ENCODE measurements around the gene LRAT.

Gene LRAT

GRCh38 chr4:154731756-154732155 is 12.0 kb upstream of the LRAT start:
- Histone ChIP-seq H3K36me3 (ENCODE audit: control insufficient read depth, insufficient read depth, low read length) (no peaks in the 10 kb centered on the region), H3K4me1 (ENCODE audit: control insufficient read depth, insufficient read depth, low read length, poor library complexity, severe bottlenecking) (no peaks in the 10 kb centered on the region), H3K4me3 (ENCODE audit: extremely low read depth, insufficient read depth, low read length, poor library complexity, severe bottlenecking) (no peak overlapping the region)

GRCh38 chr4:154732669-154733068 is 11.1 kb upstream of the LRAT start:
- H3K4me3 ChIP-seq (ENCODE audit: extremely low read depth, insufficient read depth, low read length, poor library complexity, severe bottlenecking): no peak overlapping the region
- no peaks in the 10 kb centered on the region for H3K9me3 ChIP-seq (ENCODE audit: control insufficient read depth, low read length)
- H3K4me1 ChIP-seq (ENCODE audit: control insufficient read depth, insufficient read depth, low read length, poor library complexity, severe bottlenecking): no peaks in the 10 kb centered on the region
- H3K27ac ChIP-seq (ENCODE audit: low read depth, low read length, severe bottlenecking): no peak overlapping the region
- WGBS, 2 experiments (ENCODE audit: insufficient coverage in 2 of 2): 81 to 93% methylated on average over 4 of the region's 4 CpGs
- no peaks in the 10 kb centered on the region for H3K36me3 ChIP-seq (ENCODE audit: control insufficient read depth, insufficient read depth, low read length)

More at GRCh38 chr4:154731756-154732155, 12.0 kb upstream of the LRAT start:
- Histone ChIP-seq H3K9me3 (ENCODE audit: control insufficient read depth, low read length) (no peaks in the 10 kb centered on the region), H3K27ac (ENCODE audit: low read depth, low read length, severe bottlenecking) (no peak overlapping the region)

- 80% methylated on average over 1 of the region's 1 CpG; no CpG with 5 or more reads in 1 of the 2 experiments for WGBS, 2 experiments (ENCODE audit: insufficient coverage in 2 of 2)
- Histone ChIP-seq H3K36me3 (ENCODE audit: control insufficient read depth, insufficient read depth, low read length) (no peaks in the 10 kb centered on the region), H3K4me3 (ENCODE audit: extremely low read depth, insufficient read depth, low read length, poor library complexity, severe bottlenecking) (no peak overlapping the region), H3K9me3 (ENCODE audit: control insufficient read depth, low read length) (no peaks in the 10 kb centered on the region), H3K27ac (ENCODE audit: low read depth, low read length, severe bottlenecking) (no peak overlapping the region), H3K4me1 (ENCODE audit: control insufficient read depth, insufficient read depth, low read length, poor library complexity, severe bottlenecking) (peaks cover 13% of the 10 kb centered on the region)
Observed at GRCh38 chr4:154736770-154737169, 7.0 kb upstream of the LRAT start.

GRCh38 chr4:154738426-154738825 is 5.4 kb upstream of the LRAT start:
- Histone ChIP-seq H3K9me3 (ENCODE audit: control insufficient read depth, low read length) (no peaks in the 10 kb centered on the region), H3K36me3 (ENCODE audit: control insufficient read depth, insufficient read depth, low read length) (no peaks in the 10 kb centered on the region), H3K4me3 (ENCODE audit: extremely low read depth, insufficient read depth, low read length, poor library complexity, severe bottlenecking) (no peak overlapping the region), H3K27ac (ENCODE audit: low read depth, low read length, severe bottlenecking) (no peak overlapping the region), H3K4me1 (ENCODE audit: control insufficient read depth, insufficient read depth, low read length, poor library complexity, severe bottlenecking) (peaks cover 26% of the 10 kb centered on the region)
- no CpG with 5 or more reads among the region's 2 CpGs for WGBS, 2 experiments (ENCODE audit: insufficient coverage in 2 of 2)

GRCh38 chr4:154739111-154739510 is 4.7 kb upstream of the LRAT start:
- no peak overlapping the region for H3K27ac ChIP-seq (ENCODE audit: low read depth, low read length, severe bottlenecking)
- peaks cover 29% of the 10 kb centered on the region for H3K4me1 ChIP-seq (ENCODE audit: control insufficient read depth, insufficient read depth, low read length, poor library complexity, severe bottlenecking)
- no peaks in the 10 kb centered on the region for H3K9me3 ChIP-seq (ENCODE audit: control insufficient read depth, low read length)
- no peaks in the 10 kb centered on the region for H3K36me3 ChIP-seq (ENCODE audit: control insufficient read depth, insufficient read depth, low read length)
- no peak overlapping the region for H3K4me3 ChIP-seq (ENCODE audit: extremely low read depth, insufficient read depth, low read length, poor library complexity, severe bottlenecking)

- WGBS, 2 experiments (ENCODE audit: insufficient coverage in 2 of 2): 53 to 55% methylated on average over 20 of the region's 24 CpGs
- Histone ChIP-seq H3K9me3 (ENCODE audit: control insufficient read depth, low read length) (no peaks in the 10 kb centered on the region), H3K27ac (ENCODE audit: low read depth, low read length, severe bottlenecking) (no peak overlapping the region), H3K36me3 (ENCODE audit: control insufficient read depth, insufficient read depth, low read length) (no peaks in the 10 kb centered on the region), H3K4me3 (ENCODE audit: extremely low read depth, insufficient read depth, low read length, poor library complexity, severe bottlenecking) (no peak overlapping the region), H3K4me1 (ENCODE audit: control insufficient read depth, insufficient read depth, low read length, poor library complexity, severe bottlenecking) (peaks cover 29% of the 10 kb centered on the region)
Observed at GRCh38 chr4:154740462-154740861, 3.3 kb upstream of the LRAT start.

- WGBS, 2 experiments (ENCODE audit: insufficient coverage in 2 of 2): 5 to 6% methylated on average over 12 to 15 of the region's 20 CpGs
- Histone ChIP-seq H3K9me3 (ENCODE audit: control insufficient read depth, low read length) (no peaks in the 10 kb centered on the region), H3K4me1 (ENCODE audit: control insufficient read depth, insufficient read depth, low read length, poor library complexity, severe bottlenecking) (peaks cover 29% of the 10 kb centered on the region), H3K36me3 (ENCODE audit: control insufficient read depth, insufficient read depth, low read length) (no peaks in the 10 kb centered on the region), H3K4me3 (ENCODE audit: extremely low read depth, insufficient read depth, low read length, poor library complexity, severe bottlenecking) (peak overlapping the region; percentile 5), H3K27ac (ENCODE audit: low read depth, low read length, severe bottlenecking) (no peak overlapping the region)
Observed at GRCh38 chr4:154741131-154741665, 2.6 kb upstream of the LRAT start.

GRCh38 chr4:154741922-154742850 is 1.6 kb upstream of the LRAT start:
- Histone ChIP-seq H3K36me3 (ENCODE audit: control insufficient read depth, insufficient read depth, low read length) (no peaks in the 10 kb centered on the region), H3K4me1 (ENCODE audit: control insufficient read depth, insufficient read depth, low read length, poor library complexity, severe bottlenecking) (peaks cover 29% of the 10 kb centered on the region), H3K4me3 (ENCODE audit: extremely low read depth, insufficient read depth, low read length, poor library complexity, severe bottlenecking) (peak overlapping the region; percentile 16), H3K9me3 (ENCODE audit: control insufficient read depth, low read length) (no peaks in the 10 kb centered on the region), H3K27ac (ENCODE audit: low read depth, low read length, severe bottlenecking) (no peak overlapping the region)
- 1% methylated on average over 28 to 37 of the region's 49 CpGs for WGBS, 2 experiments (ENCODE audit: insufficient coverage in 2 of 2)

- no peak overlapping the region for H3K27ac ChIP-seq (ENCODE audit: low read depth, low read length, severe bottlenecking)
- no peaks in the 10 kb centered on the region for H3K9me3 ChIP-seq (ENCODE audit: control insufficient read depth, low read length)
- H3K36me3 ChIP-seq (ENCODE audit: control insufficient read depth, insufficient read depth, low read length): no peaks in the 10 kb centered on the region
- H3K4me3 ChIP-seq (ENCODE audit: extremely low read depth, insufficient read depth, low read length, poor library complexity, severe bottlenecking): peak overlapping the region; percentile 38
- WGBS, 2 experiments (ENCODE audit: insufficient coverage in 2 of 2): 2 to 3% methylated on average over 22 to 25 of the region's 31 CpGs
- peaks cover 21% of the 10 kb centered on the region for H3K4me1 ChIP-seq (ENCODE audit: control insufficient read depth, insufficient read depth, low read length, poor library complexity, severe bottlenecking)
Observed at GRCh38 chr4:154744341-154744926, 634 bp downstream of the LRAT start.

- Histone ChIP-seq H3K9me3 (ENCODE audit: control insufficient read depth, low read length) (no peaks in the 10 kb centered on the region), H3K4me3 (ENCODE audit: extremely low read depth, insufficient read depth, low read length, poor library complexity, severe bottlenecking) (no peak overlapping the region), H3K4me1 (ENCODE audit: control insufficient read depth, insufficient read depth, low read length, poor library complexity, severe bottlenecking) (no peaks in the 10 kb centered on the region), H3K27ac (ENCODE audit: low read depth, low read length, severe bottlenecking) (no peak overlapping the region), H3K36me3 (ENCODE audit: control insufficient read depth, insufficient read depth, low read length) (no peaks in the 10 kb centered on the region)
- 83 to 89% methylated on average over 3 to 4 of the region's 6 CpGs for WGBS, 2 experiments (ENCODE audit: insufficient coverage in 2 of 2)
Observed at GRCh38 chr4:154757713-154758112, 13.9 kb downstream of the LRAT start.

GRCh38 chr4:154760895-154761294 is 17.1 kb downstream of the LRAT start:
- no peaks in the 10 kb centered on the region for H3K9me3 ChIP-seq (ENCODE audit: control insufficient read depth, low read length)
- H3K4me3 ChIP-seq (ENCODE audit: extremely low read depth, insufficient read depth, low read length, poor library complexity, severe bottlenecking): no peak overlapping the region
- no peaks in the 10 kb centered on the region for H3K4me1 ChIP-seq (ENCODE audit: control insufficient read depth, insufficient read depth, low read length, poor library complexity, severe bottlenecking)
- H3K36me3 ChIP-seq (ENCODE audit: control insufficient read depth, insufficient read depth, low read length): no peaks in the 10 kb centered on the region
- H3K27ac ChIP-seq (ENCODE audit: low read depth, low read length, severe bottlenecking): no peak overlapping the region
- WGBS, 2 experiments (ENCODE audit: insufficient coverage in 2 of 2): 77% methylated on average over 2 of the region's 2 CpGs; no CpG with 5 or more reads in 1 of the 2 experiments
